ENCODE measurements around the gene KCNH5. TPM values are rescaled to one million over a fixed set of nuclear protein-coding genes. Genes with fewer than 3 reads are reported as not detected.
"Not testable (repeated sequence)": the region's sequence is repeated elsewhere in the genome, so short reads cannot be mapped to it uniquely, and the experiment has no call there.

The KCNH5 gene
- total RNA-seq, 1 donor from 2014 or later = not detected

GRCh38 chr14:62897771-62898170 is 147.5 kb downstream of the KCNH5 start:
- DNase-seq = no peak
- ATAC-seq (ENCODE audit: poor library complexity) = no peak
- intact Hi-C loops (cut with DNase I) = no loop called here

GRCh38 chr14:62896932-62897456 is 148.3 kb downstream of the KCNH5 start:
- intact Hi-C loops (cut with DNase I) = no loop called here
- ATAC-seq (ENCODE audit: poor library complexity) (no peak), DNase-seq (no peak)

DNA sequence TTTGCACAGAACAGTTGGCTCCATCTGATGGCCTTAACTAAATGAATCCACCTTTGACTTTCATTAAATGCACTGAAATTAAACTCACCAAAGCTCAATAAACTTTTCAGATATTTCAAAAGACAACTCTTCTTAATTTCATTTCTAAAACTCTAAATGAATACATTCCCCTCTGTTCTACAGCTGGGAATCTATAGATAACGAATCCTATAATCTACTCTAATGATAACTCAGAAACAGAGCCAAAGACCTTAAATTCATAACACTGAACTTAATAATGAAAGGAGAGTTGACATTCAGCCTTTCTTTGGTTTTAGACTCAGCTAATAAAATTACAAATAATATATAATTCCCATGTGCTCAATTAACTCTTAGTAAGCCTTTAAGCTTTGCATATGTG is 150.5 kb downstream of the KCNH5 start:
- no peak for DNase-seq
- intact Hi-C loops (cut with DNase I) = no loop called here
- no peak for ATAC-seq (ENCODE audit: poor library complexity)

DNA sequence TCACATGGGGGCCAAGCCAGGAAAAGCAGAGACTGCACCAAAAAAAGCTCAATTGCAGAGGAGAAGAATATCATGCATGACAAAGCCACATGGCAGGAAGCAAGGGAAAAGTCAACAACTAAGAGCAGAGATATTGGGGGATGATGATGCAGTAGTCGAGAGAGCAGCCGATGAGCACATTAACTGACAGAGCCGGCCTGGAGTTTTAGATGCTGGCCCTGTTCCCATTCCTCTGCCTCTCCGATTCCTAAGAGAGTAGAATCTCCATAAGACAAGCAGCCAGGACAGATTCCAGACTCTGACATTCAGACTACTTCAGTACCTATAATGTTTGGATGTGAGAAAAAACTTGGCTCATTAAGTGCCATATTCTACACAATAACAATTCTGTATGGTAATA is 155.9 kb downstream of the KCNH5 start:
- ATAC-seq (ENCODE audit: poor library complexity) = no peak
- DNase-seq = no peak
- intact Hi-C loops (cut with DNase I) = no loop called here

- intact Hi-C loops (cut with DNase I) = no loop called here
- ATAC-seq (ENCODE audit: poor library complexity) (no peak), DNase-seq (no peak)
Observed at GRCh38 chr14:62886461-62886860, 158.8 kb downstream of the KCNH5 start.

DNA sequence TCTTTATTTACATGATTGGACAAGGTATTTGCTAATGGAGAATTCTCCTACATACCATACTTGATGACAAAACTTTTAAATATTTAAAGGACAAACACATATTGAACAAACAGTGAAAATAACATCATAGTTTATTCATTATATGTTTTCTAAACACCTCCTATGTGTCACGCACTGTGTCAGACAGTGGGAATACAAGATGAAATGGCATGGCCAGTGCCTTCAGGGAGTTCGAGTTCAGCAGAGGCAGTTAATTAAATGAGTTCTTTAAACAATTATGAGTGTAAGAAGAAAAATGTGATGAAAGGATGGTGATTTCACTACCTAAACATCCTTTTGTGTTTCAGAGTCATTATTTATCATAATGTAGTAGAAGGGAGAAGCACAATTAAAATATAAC is 159.8 kb downstream of the KCNH5 start:
- intact Hi-C loops (cut with DNase I) = no loop called here
- DNase-seq = no peak
- ATAC-seq (ENCODE audit: poor library complexity) = no peak

DNA sequence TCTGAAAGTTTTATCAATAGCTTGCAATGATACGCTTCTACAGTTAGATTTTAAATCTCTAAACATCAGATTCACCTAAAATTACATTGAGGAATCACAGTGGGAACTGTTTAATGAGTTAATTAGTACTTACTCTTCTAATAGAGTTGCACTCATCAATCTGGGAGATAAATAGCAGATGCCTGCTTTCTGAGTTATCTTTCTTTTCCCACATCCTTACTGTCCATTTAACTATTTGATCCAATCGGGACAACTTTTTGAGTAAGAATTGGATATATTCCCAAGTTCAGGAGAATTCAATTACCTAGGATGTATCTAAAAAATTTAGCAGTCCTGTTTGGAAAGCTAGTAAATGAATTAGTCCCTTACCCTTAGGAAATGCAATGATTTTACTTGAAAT is 162.3 kb downstream of the KCNH5 start:
- intact Hi-C loops (cut with DNase I) = no loop called here
- DNase-seq = no peak

DNA sequence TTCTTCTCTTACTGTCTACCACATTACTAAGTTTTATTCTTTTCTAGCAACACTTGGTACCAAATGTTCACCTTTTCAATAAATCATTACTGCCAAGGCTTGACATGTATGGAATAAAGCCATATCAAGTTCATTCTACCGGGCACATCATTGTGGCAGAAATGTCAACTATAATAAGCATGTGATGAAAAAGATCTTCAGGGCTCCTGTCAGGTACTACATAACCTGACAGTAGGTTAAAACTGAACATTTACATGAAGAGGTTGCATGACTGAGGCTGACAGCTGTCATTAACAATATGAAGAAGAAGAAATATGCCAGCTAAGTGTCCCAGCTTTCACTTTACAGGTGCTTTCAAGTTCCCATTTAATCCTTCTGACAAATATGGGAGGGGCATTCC is 178.9 kb downstream of the KCNH5 start:
- DNase-seq (no peak), ATAC-seq (ENCODE audit: poor library complexity) (no peak)
- intact Hi-C loops (cut with DNase I) = no loop called here

More for the DNA sequence above, 162.3 kb downstream of the KCNH5 start:
- ATAC-seq (ENCODE audit: poor library complexity) = no peak

DNA sequence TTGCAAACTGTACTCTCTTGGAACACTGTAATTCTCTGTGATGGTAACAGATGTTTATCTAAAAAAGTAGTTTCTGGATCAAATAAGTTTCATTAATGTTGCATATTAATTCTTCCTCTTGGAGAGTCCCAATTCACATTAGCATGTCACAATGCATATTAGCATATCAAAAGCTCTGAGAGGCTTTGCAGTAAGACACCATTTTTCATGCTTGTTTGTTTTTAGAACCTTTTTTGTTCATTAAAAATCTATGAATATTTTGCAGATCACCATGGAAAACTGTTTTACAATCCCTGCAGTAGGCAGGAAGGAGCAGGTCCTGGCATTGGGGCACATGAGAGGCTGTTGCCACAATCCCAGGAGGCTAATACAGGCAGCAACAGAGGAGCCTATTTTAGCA is 180.7 kb downstream of the KCNH5 start:
- intact Hi-C loops (cut with DNase I) = no loop called here
- ATAC-seq (ENCODE audit: poor library complexity) (no peak), DNase-seq (no peak)

DNA sequence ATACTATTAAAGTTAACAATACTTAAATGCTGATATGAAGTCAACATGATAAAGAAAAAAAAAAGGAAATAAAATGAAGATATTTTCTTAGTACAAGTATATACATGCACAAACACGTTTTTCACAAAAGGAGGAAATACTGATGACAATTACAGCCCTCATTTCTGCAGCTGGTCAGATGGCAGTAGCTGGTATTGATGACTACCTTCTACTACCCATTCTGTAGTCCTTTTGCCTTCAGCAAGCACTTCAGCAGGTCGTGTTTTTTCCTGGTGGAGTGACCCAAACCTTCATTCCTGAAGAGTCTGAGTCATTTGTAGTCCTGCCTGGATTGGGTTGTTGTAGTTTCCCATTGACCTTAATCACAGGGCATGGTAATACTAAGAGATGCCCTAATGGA is 187.2 kb downstream of the KCNH5 start:
- DNase-seq; intact Hi-C loops (cut with DNase I); ATAC-seq (ENCODE audit: poor library complexity): not testable (repeated sequence)

DNA sequence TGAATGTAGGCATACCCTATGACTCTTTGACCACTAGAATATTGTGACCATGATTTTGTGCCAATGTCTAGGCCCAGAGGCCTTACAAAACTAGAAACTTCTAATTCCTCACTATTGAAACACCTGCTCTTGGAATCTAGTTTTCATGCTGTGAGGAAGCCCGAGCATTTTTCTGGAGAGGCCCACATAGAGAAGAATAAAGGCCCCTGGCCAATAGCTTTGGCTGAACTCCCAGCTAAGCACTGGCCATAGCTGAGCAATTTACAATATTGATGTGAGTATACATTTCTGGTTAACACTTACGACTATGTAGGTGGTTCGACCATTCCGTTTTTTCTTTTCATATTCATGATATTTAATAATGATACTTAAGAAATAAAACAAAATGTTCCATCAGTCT is 190.3 kb downstream of the KCNH5 start:
- intact Hi-C loops (cut with DNase I) = no loop called here
- no peak for ATAC-seq (ENCODE audit: poor library complexity)
- no peak for DNase-seq

- ATAC-seq (ENCODE audit: poor library complexity) (no peak), DNase-seq (no peak)
- intact Hi-C loops (cut with DNase I) = no loop called here
Observed at GRCh38 chr14:62847168-62847567, 198.1 kb downstream of the KCNH5 start.

GRCh38 chr14:62844546-62844945 is 200.7 kb downstream of the KCNH5 start:
- DNase-seq = no peak
- ATAC-seq (ENCODE audit: poor library complexity) = no peak
- intact Hi-C loops (cut with DNase I) = no loop called here

GRCh38 chr14:62824086-62824485 is 221.2 kb downstream of the KCNH5 start:
- DNase-seq (no peak), ATAC-seq (ENCODE audit: poor library complexity) (no peak)
- intact Hi-C loops (cut with DNase I) = no loop called here

- intact Hi-C loops (cut with DNase I) = no loop called here
- DNase-seq (no peak), ATAC-seq (ENCODE audit: poor library complexity) (no peak)
Observed at GRCh38 chr14:62819931-62820330, 225.3 kb downstream of the KCNH5 start.

- ATAC-seq (ENCODE audit: poor library complexity) = no peak
- intact Hi-C loops (cut with DNase I) = no loop called here
- DNase-seq = no peak
Observed at GRCh38 chr14:62807636-62808035, 237.6 kb downstream of the KCNH5 start.

- intact Hi-C loops (cut with DNase I) = no loop called here
- DNase-seq = no peak
- no peak for ATAC-seq (ENCODE audit: poor library complexity)
Observed at GRCh38 chr14:62800577-62800976, 244.7 kb downstream of the KCNH5 start.

DNA sequence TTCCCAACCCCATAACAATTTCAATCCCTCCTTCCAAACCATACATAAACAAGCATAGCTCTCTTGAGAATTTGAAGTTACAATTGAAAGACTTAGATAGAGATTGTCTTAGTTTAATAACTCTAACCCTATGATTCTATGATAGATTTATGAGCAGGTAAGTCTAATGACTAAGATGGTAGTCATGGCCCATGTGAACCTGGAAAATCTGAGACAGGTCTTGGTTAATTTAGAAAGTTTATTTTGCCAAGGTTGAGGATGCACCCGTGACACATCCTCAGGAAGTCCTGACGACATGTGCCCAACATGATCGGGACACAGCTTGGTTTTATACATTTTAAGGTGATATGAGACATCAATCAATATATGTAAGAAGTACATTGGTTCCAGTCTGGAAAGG is 248.8 kb downstream of the KCNH5 start:
- intact Hi-C loops (cut with DNase I) = no loop called here
- ATAC-seq (ENCODE audit: poor library complexity) = no peak

GRCh38 chr14:62792578-62792977 is 252.7 kb downstream of the KCNH5 start:
- DNase-seq = no peak
- ATAC-seq (ENCODE audit: poor library complexity) = no peak
- intact Hi-C loops (cut with DNase I) = no loop called here

More for the DNA sequence above, 248.8 kb downstream of the KCNH5 start:
- no peak for DNase-seq

- DNase-seq; intact Hi-C loops (cut with DNase I); ATAC-seq (ENCODE audit: poor library complexity): not testable (repeated sequence)
Observed at GRCh38 chr14:62781328-62781727, 263.9 kb downstream of the KCNH5 start.

GRCh38 chr14:62778852-62779251 is 266.4 kb downstream of the KCNH5 start:
- ATAC-seq (ENCODE audit: poor library complexity) = no peak
- DNase-seq = no peak
- intact Hi-C loops (cut with DNase I) = no loop called here
